H54 (cell line): Measurements from ENCODE around the gene DOCK9.
"Not testable (repeated sequence)": the region's sequence is repeated elsewhere in the genome, so short reads cannot be mapped to it uniquely, and the experiment has no call there.

ENCODE experiments used
- DNase-seq: peaks from one replicate; pipeline ENCODE4 v3.0.0; 2011; ENCODE audit warnings: low spot score, mixed read lengths; ENCODE audit not compliant: insufficient read length
- FAIRE-seq: peaks from 3 replicates; lab custom pipeline; 2011; peaks lifted over from hg19 to GRCh38; lab: Jason Lieb, UNC
- POLR2A ChIP-seq: IDR thresholded peaks from 2 replicates; pipeline ENCODE4 v1.6.1; 2011; ENCODE audit warnings: low read depth, mild to moderate bottlenecking, low read length

DOCK9 gene

GRCh38 chr13:98821372-98822224 lies 156.3 kb downstream of the DOCK9 start:
- DNase-seq (no peak), FAIRE-seq (peak; percentile 43)
- TF ChIP-seq POLR2A = no peak

- FAIRE-seq (no peak), DNase-seq (no peak)
- no peak for TF ChIP-seq POLR2A
Measured at GRCh38 chr13:98820744-98821371, 157.0 kb downstream of the DOCK9 start.

- DNase-seq (no peak), FAIRE-seq (no peak)
- no peak for TF ChIP-seq POLR2A
Measured at GRCh38 chr13:98820300-98820699, 157.6 kb downstream of the DOCK9 start.

- TF ChIP-seq POLR2A = no peak
- FAIRE-seq (peak; percentile 72), DNase-seq (no peak)
Measured at GRCh38 chr13:98819382-98820010, 158.4 kb downstream of the DOCK9 start.

GRCh38 chr13:98816406-98816805 lies 161.5 kb downstream of the DOCK9 start:
- FAIRE-seq (peak; percentile 53), DNase-seq (no peak)
- no peak for TF ChIP-seq POLR2A

- no peak for DNase-seq
- peak; percentile 95 for FAIRE-seq
- no peak for TF ChIP-seq POLR2A
Measured at GRCh38 chr13:98813993-98814392, 163.9 kb downstream of the DOCK9 start.

GRCh38 chr13:98812186-98812790 lies 165.6 kb downstream of the DOCK9 start:
- FAIRE-seq = peak; percentile 94
- DNase-seq = not testable (repeated sequence)

- no peak for TF ChIP-seq POLR2A
- FAIRE-seq (peak; percentile 84), DNase-seq (no peak)
Measured at GRCh38 chr13:98810746-98811145, 167.1 kb downstream of the DOCK9 start.

GRCh38 chr13:98809345-98809777 lies 168.5 kb downstream of the DOCK9 start:
- no peak for TF ChIP-seq POLR2A
- DNase-seq = no peak
- FAIRE-seq = peak; percentile 55

GRCh38 chr13:98807774-98808173 lies 170.1 kb downstream of the DOCK9 start:
- FAIRE-seq (peak; percentile 86), DNase-seq (no peak)
- TF ChIP-seq POLR2A = no peak

GRCh38 chr13:98804336-98804855 lies 173.5 kb downstream of the DOCK9 start:
- DNase-seq = no peak
- no peak for FAIRE-seq
- no peak for TF ChIP-seq POLR2A

- FAIRE-seq (no peak), DNase-seq (no peak)
- no peak for TF ChIP-seq POLR2A
Measured at GRCh38 chr13:98803921-98804320, 173.9 kb downstream of the DOCK9 start.

GRCh38 chr13:98803111-98803561 lies 174.7 kb downstream of the DOCK9 start:
- no peak for TF ChIP-seq POLR2A
- DNase-seq (no peak), FAIRE-seq (no peak)
